ENCODE data around the gene TMEM141. TPM values are rescaled to one million over a fixed set of nuclear protein-coding genes. Genes with fewer than 3 reads are reported as not detected.

TMEM141 gene
- total and polyA plus RNA-seq, 2 of the 8 experiments (the other 6 are each of a cell fraction or from before 2014, with no cell fraction given), result 51.1 to 137 TPM

GRCh38 chr9:136835932-136836904 is 45.1 kb downstream of the TMEM141 start:
- no peak overlapping the region for H3K18ac ChIP-seq (ENCODE audit: extremely low read depth, low read length)
- DNase-seq (ENCODE audit: low read depth in 1 of 2, low spot score in 2 of 2), result no peak
- POLR2A ChIA-PET (ENCODE audit: partially characterized antibody), result interaction anchor here (0.9 to 20.5 kb wide), 7 partner anchors 10 to 153 kb away, joined by 3 to 248 read pairs (median 5); partner anchors contain the start of gene MAMDC4
- no peaks in the 10 kb centered on the region for H3K79me1 ChIP-seq (ENCODE audit: low read depth, low read length)
- CTCF ChIA-PET (ENCODE audit: partially characterized antibody), result interaction anchor here (0.6 to 9.0 kb wide), 11 partner anchors 6 to 263 kb away, joined by 3 to 55 read pairs (median 4); partner anchors contain the start of gene AJM1
- no peak overlapping the region; the same call in 1 of the 2 replicates for H4K8ac ChIP-seq (ENCODE audit: extremely low read depth, insufficient read depth, low read length)
- no peak overlapping the region for H2BK15ac ChIP-seq (ENCODE audit: low read length)
- no peak overlapping the region for H3K23ac ChIP-seq (ENCODE audit: insufficient read length)
- H3K4me3 ChIP-seq (ENCODE audit: extremely low read depth in 1 of 4, insufficient read depth in 2 of 4, low read depth in 3 of 4, low read length in 4 of 4), result no peak overlapping the region
- H4K20me1 ChIP-seq (replicated peaks in 1 of 2; ENCODE audit: control insufficient read depth in 1 of 2, insufficient read depth in 2 of 2, low read length in 2 of 2), result peaks cover 0 to 5% of the 10 kb centered on the region in 2 experiments
- H3K14ac ChIP-seq (ENCODE audit: insufficient read length), result no peak overlapping the region
- no peak overlapping the region for H2BK12ac ChIP-seq (ENCODE audit: low read depth, low read length)
- H3K9ac ChIP-seq (replicated peaks in 1 of 4; ENCODE audit: extremely low read depth in 1 of 4, low read depth in 3 of 4, low read length in 3 of 4), result no peak overlapping the region
- H3K27ac ChIP-seq (ENCODE audit: low read depth, low read length), result no peak overlapping the region
- H3K79me2 ChIP-seq (ENCODE audit: control insufficient read depth in 1 of 2, insufficient read depth in 2 of 2, low read length in 2 of 2), result no peaks in the 10 kb centered on the region
- no peak for FAIRE-seq
- no peak overlapping the region for H4K91ac ChIP-seq (replicated peaks; ENCODE audit: insufficient read length, low read length)
- no peaks in the 10 kb centered on the region for H3K9me3 ChIP-seq (ENCODE audit: insufficient read depth in 2 of 2, low read depth in 1 of 2, low read length in 1 of 2)
- no peak overlapping the region for H2BK5ac ChIP-seq (ENCODE audit: low read depth, low read length)
- H2BK120ac ChIP-seq (replicated peaks; ENCODE audit: low read depth, low read length), result no peak overlapping the region
- no peak overlapping the region for H3K4ac ChIP-seq (replicated peaks; ENCODE audit: insufficient read length, low read depth, low read length)
- TF ChIP-seq SP1 (IDR thresholded peaks at IDR 0.05; ENCODE audit: low read depth, low read length), result no peak
- TF ChIP-seq EZH2 (IDR thresholded peaks at IDR 0.05; ENCODE audit: low read depth, low read length, severe bottlenecking), result no peak
- TF ChIP-seq POLR2AphosphoS5 (IDR thresholded peaks at IDR 0.05; ENCODE audit: low read depth, low read length), result peak; percentile 60; the same call in 1 of the 2 replicates
- H2AK5ac ChIP-seq (ENCODE audit: low read depth, low read length), result no peak overlapping the region
- peaks cover 2 to 11% (median 7%) of the 10 kb centered on the region in 4 experiments; a peak in 5 of 7 replicates for H3K4me1 ChIP-seq (replicated peaks in 1 of 4; ENCODE audit: control insufficient read depth in 3 of 4, insufficient read depth in 4 of 4, low read length in 3 of 4)
- no peaks in the 10 kb centered on the region for H3K23me2 ChIP-seq (ENCODE audit: low read depth, low read length)
- H4K5ac ChIP-seq (ENCODE audit: insufficient read length, low read depth, low read length), result no peak overlapping the region
- no peak overlapping the region for H3K56ac ChIP-seq (replicated peaks; ENCODE audit: insufficient read length, low read depth, low read length)
- peaks cover 2 to 36% (median 13%) of the 10 kb centered on the region in 4 experiments; a peak in 5 of 8 replicates for H3K36me3 ChIP-seq (ENCODE audit: control insufficient read depth in 2 of 4, insufficient read depth in 4 of 4, low read length in 3 of 4)
- no peak overlapping the region for H2BK20ac ChIP-seq (ENCODE audit: low read length)
- H3K4me2 ChIP-seq (ENCODE audit: insufficient read depth in 1 of 2, low read depth in 2 of 2, low read length in 2 of 2), result no peak overlapping the region
- H3K27me3 ChIP-seq (replicated peaks in 1 of 4; ENCODE audit: control insufficient read depth in 3 of 4, extremely low read depth in 1 of 4, insufficient read depth in 3 of 4, low read length in 3 of 4), result no peaks in the 10 kb centered on the region
- no peak overlapping the region for H2AFZ ChIP-seq (ENCODE audit: low read length)
- WGBS, 2 experiments (ENCODE audit: extremely low coverage in 1 of 2, insufficient coverage in 1 of 2, insufficient read length in 1 of 2, insufficient replicate concordance in 2 of 2, low coverage in 1 of 2, low lambda C conversion rate in 2 of 2, missing lambda C conversion rate in 1 of 2), result 93% methylated on average over 17 of the region's 21 CpGs; no CpG with 5 or more reads in 1 of the 2 experiments

Measured in H1 (cell line).